GM23338 (cell line): ENCODE results near the gene FHIT. TPM values are rescaled to one million over a fixed set of nuclear protein-coding genes. Genes with fewer than 3 reads are reported as not detected.

Experiments
- ATAC-seq: fragments of 200-7000 bp; cut with Tn5 transposase; 3 replicates; pipeline ENCODE4 v1.9.1; 2020
- DNase-seq: peaks from one replicate; pipeline ENCODE4 v3.0.0-alpha.2; 2015; ENCODE audit warnings: low spot score
- H2AFZ ChIP-seq: fragments of 200-600 bp; sonication (generic); 2 replicates; pipeline ENCODE4 v1.8.0; 2016; ENCODE audit warnings: antibody characterized with exemption, mild to moderate bottlenecking, moderate library complexity
- H3F3A ChIP-seq: fragments of 200-600 bp; sonication (generic); replicated peaks from 2 replicates; pipeline ENCODE4 v1.8.0; 2017; ENCODE audit warnings: antibody characterized with exemption, mixed run types, low read depth
- H3K27ac ChIP-seq: fragments of 200-600 bp; sonication (generic); 2 replicates; pipeline ENCODE4 v1.6.1; 2016; ENCODE audit warnings: low read depth
- H3K27me3 ChIP-seq: fragments of 200-600 bp; sonication (generic); 2 replicates; pipeline ENCODE4 v1.8.0; 2016; ENCODE audit warnings: mild to moderate bottlenecking, mixed run types, moderate library complexity; ENCODE audit not compliant: insufficient read depth
- H3K36me3 ChIP-seq: fragments of 200-600 bp; sonication (generic); 2 replicates; pipeline ENCODE4 v1.8.0; 2016; ENCODE audit warnings: mild to moderate bottlenecking; ENCODE audit not compliant: insufficient read depth
- H3K4me1 ChIP-seq: fragments of 200-600 bp; sonication (generic); 2 replicates; pipeline ENCODE4 v1.8.0; 2016; ENCODE audit warnings: mild to moderate bottlenecking, moderate library complexity; ENCODE audit not compliant: insufficient read depth
- H3K4me2 ChIP-seq: fragments of 200-600 bp; sonication (generic); 2 replicates; pipeline ENCODE4 v1.7.1; 2017; ENCODE audit warnings: mixed run types
- H3K4me3 ChIP-seq: fragments of 200-600 bp; sonication (generic); 2 replicates; pipeline ENCODE4 v1.6.1; 2016; ENCODE audit warnings: mixed run types
- H3K79me2 ChIP-seq: fragments of 200-600 bp; sonication (generic); replicated peaks from 2 replicates; pipeline ENCODE4 v1.8.0; 2017; ENCODE audit warnings: mild to moderate bottlenecking; ENCODE audit not compliant: insufficient read depth
- H3K9me2 ChIP-seq: fragments of 200-600 bp; sonication (generic); 2 replicates; pipeline ENCODE4 v1.8.0; 2017; ENCODE audit not compliant: insufficient read depth
- H4K20me1 ChIP-seq: fragments of 200-600 bp; sonication (generic); replicated peaks from 2 replicates; pipeline ENCODE4 v1.8.0; 2017; ENCODE audit warnings: mild to moderate bottlenecking; ENCODE audit not compliant: insufficient read depth
- H3K27ac Mint-ChIP-seq: 2 replicates; pipeline ENCODE4 v1.8.0; 2020; ENCODE audit warnings: inconsistent platforms, mild to moderate bottlenecking, moderate library complexity, mixed read lengths
- H3K27me3 Mint-ChIP-seq: 3 replicates; pipeline ENCODE4 v1.8.0; 2022; ENCODE audit warnings: low read depth, mild to moderate bottlenecking, moderate library complexity, mixed read lengths, inconsistent platforms; ENCODE audit not compliant: insufficient read depth, poor library complexity
- H3K36me3 Mint-ChIP-seq: 3 replicates; pipeline ENCODE4 v1.8.0; 2021; ENCODE audit warnings: low read depth, mild to moderate bottlenecking, inconsistent platforms, moderate library complexity, mixed read lengths
- H3K4me1 Mint-ChIP-seq: 3 replicates; pipeline ENCODE4 v1.8.0; 2020; ENCODE audit warnings: mild to moderate bottlenecking, inconsistent platforms, mixed read lengths
- H3K4me3 Mint-ChIP-seq: 3 replicates; pipeline ENCODE4 v1.8.0; 2021; ENCODE audit warnings: moderate library complexity, mild to moderate bottlenecking, inconsistent platforms, mixed read lengths
- H3K9me3 Mint-ChIP-seq: 3 replicates; pipeline ENCODE4 v1.8.0; 2020; ENCODE audit warnings: moderate library complexity, mild to moderate bottlenecking, inconsistent platforms, mixed read lengths
- CREB1 ChIP-seq: fragments of 250-450 bp; sonication (Bioruptor Pico); IDR thresholded peaks from 2 replicates; pipeline ENCODE4 v1.5.0; 2020; ENCODE audit warnings: low read depth, mild to moderate bottlenecking, moderate library complexity
- CTCF ChIP-seq, 2 experiments: fragments of 200-600 bp in 1 of 2; sonication (generic) in 1 of 2; conservative IDR thresholded peaks; 2 replicates each; pipeline versions ENCODE4 v1.5.1 to v1.6.1; 2016 to 2017; ENCODE audit warnings: antibody characterized with exemption in 2 of 2, low read depth in 2 of 2, mild to moderate bottlenecking in 2 of 2, moderate library complexity in 1 of 2
- ETS1 ChIP-seq: IDR thresholded peaks from 2 replicates; pipeline ENCODE4 v1.6.1; 2016; ENCODE audit warnings: antibody characterized with exemption
- EZH2 ChIP-seq: fragments of 200-600 bp; sonication (generic); IDR thresholded peaks from one replicate; pipeline ENCODE4 v1.8.0; 2017; ENCODE audit warnings: antibody characterized with exemption, mild to moderate bottlenecking, low read depth; ENCODE audit not compliant: unreplicated experiment
- EZH2phosphoT487 ChIP-seq: fragments of 200-600 bp; sonication (generic); IDR thresholded peaks from one replicate; pipeline ENCODE4 v1.8.1; 2018; ENCODE audit warnings: antibody characterized with exemption; ENCODE audit not compliant: unreplicated experiment
- JUNB ChIP-seq: IDR thresholded peaks from one replicate; pipeline ENCODE4 v1.6.1; 2016; ENCODE audit warnings: antibody characterized with exemption; ENCODE audit not compliant: unreplicated experiment
- NANOG ChIP-seq: IDR thresholded peaks from 2 replicates; pipeline ENCODE4 v1.6.1; 2016; ENCODE audit warnings: antibody characterized with exemption, borderline replicate concordance
- POLR2AphosphoS5 ChIP-seq: IDR thresholded peaks from 2 replicates; pipeline ENCODE4 v1.6.1; 2016; ENCODE audit warnings: antibody characterized with exemption, low read depth
- STAT1 ChIP-seq: IDR thresholded peaks from one replicate; pipeline ENCODE4 v1.6.1; 2016; ENCODE audit warnings: antibody characterized with exemption; ENCODE audit not compliant: unreplicated experiment
- ZNF114 ChIP-seq: fragments of 250-450 bp; sonication (Bioruptor Pico); IDR thresholded peaks from 2 replicates; pipeline ENCODE4 v1.5.0; 2020; ENCODE audit warnings: mild to moderate bottlenecking, moderate library complexity
- ZNF331 ChIP-seq: fragments of 250-450 bp; sonication (Bioruptor Pico); IDR thresholded peaks from 2 replicates; pipeline ENCODE4 v1.5.0; 2020; ENCODE audit warnings: low read depth, mild to moderate bottlenecking, moderate library complexity
- ZNF462 ChIP-seq: fragments of 250-450 bp; sonication (Bioruptor Pico); IDR thresholded peaks from 2 replicates; pipeline ENCODE4 v1.5.0; 2020; ENCODE audit warnings: mild to moderate bottlenecking, moderate library complexity
- polyA plus RNA-seq: library from polyadenylated mRNA; unstranded; fragments of >200 nt; fragmentation: Nextera tagmentation; extraction: Ambion mirVana; gene quantifications from 2 replicates; pipeline ENCODE4 v1.2.1, GENCODE V29; 2016
- total RNA-seq: library from RNA; depleted of rRNA; stranded (reverse); fragments of >200 nt; shearing (Covaris generic); gene quantifications from 2 replicates; pipeline ENCODE4 v1.2.3, GENCODE V29; 2014
- TF ChIP-seq, protein P1 (sequence below): IDR thresholded peaks from one replicate; pipeline ENCODE4 v1.6.1; 2018; ENCODE audit warnings: antibody characterized with exemption; ENCODE audit not compliant: unreplicated experiment

The FHIT gene
- total and polyA plus RNA-seq, 2 experiments from 2014 or later = 3.0 to 8.3 TPM

DNA sequence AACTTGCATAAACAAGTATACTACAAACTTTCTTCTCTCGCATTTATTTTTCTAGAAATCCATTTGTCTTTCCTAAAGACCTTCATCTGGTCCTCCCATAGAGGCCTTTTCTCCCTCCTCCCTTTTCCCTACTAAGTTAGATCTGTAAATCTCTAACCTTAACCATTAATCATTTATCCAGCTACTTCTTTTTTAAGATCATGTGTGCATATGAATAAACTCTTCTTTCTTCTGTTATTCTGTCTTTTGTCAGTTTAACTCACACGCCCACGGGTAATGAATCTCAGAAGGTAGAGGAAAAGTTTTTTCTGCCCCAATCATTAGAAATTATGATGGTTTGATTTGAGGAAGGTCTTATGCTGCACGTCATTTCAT is 48.7 kb upstream of the FHIT start:
- H3K36me3 ChIP-seq = no peaks in the 10 kb centered on the region
- Mint-ChIP-seq H3K4me3 (no peak overlapping the region), H3K27me3 (no peaks in the 10 kb centered on the region), H3K9me3 (no peaks in the 10 kb centered on the region), H3K27ac (no peak overlapping the region), H3K36me3 (no peaks in the 10 kb centered on the region), H3K4me1 (peaks cover 6% of the 10 kb centered on the region; the same call in 2 of the 3 replicates)
- H2AFZ ChIP-seq = no peak overlapping the region
- TF ChIP-seq CREB1 (CRISPR knock-in tag) (no peak), ZNF114 (CRISPR knock-in tag) (no peak), POLR2AphosphoS5 (no peak), CTCF (conservative IDR thresholded peaks at IDR 0.05; ENCODE audit: low read depth in 2 of 2) (no peak), ETS1 (no peak), EZH2phosphoT487 (no peak), EZH2 (no peak), ZNF462 (CRISPR knock-in tag) (no peak), JUNB (no peak), NANOG (no peak), STAT1 (no peak), ZNF331 (CRISPR knock-in tag) (no peak)
- TF ChIP-seq, protein P1, sequence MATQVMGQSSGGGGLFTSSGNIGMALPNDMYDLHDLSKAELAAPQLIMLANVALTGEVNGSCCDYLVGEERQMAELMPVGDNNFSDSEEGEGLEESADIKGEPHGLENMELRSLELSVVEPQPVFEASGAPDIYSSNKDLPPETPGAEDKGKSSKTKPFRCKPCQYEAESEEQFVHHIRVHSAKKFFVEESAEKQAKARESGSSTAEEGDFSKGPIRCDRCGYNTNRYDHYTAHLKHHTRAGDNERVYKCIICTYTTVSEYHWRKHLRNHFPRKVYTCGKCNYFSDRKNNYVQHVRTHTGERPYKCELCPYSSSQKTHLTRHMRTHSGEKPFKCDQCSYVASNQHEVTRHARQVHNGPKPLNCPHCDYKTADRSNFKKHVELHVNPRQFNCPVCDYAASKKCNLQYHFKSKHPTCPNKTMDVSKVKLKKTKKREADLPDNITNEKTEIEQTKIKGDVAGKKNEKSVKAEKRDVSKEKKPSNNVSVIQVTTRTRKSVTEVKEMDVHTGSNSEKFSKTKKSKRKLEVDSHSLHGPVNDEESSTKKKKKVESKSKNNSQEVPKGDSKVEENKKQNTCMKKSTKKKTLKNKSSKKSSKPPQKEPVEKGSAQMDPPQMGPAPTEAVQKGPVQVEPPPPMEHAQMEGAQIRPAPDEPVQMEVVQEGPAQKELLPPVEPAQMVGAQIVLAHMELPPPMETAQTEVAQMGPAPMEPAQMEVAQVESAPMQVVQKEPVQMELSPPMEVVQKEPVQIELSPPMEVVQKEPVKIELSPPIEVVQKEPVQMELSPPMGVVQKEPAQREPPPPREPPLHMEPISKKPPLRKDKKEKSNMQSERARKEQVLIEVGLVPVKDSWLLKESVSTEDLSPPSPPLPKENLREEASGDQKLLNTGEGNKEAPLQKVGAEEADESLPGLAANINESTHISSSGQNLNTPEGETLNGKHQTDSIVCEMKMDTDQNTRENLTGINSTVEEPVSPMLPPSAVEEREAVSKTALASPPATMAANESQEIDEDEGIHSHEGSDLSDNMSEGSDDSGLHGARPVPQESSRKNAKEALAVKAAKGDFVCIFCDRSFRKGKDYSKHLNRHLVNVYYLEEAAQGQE = no peak
- H3F3A ChIP-seq = no peaks in the 10 kb centered on the region
- no peak overlapping the region for H3K4me3 ChIP-seq
- no peak for ATAC-seq
- H3K27me3 ChIP-seq = no peaks in the 10 kb centered on the region
- H3K4me1 ChIP-seq = peaks cover 8% of the 10 kb centered on the region; the same call in 1 of the 2 replicates
- H4K20me1 ChIP-seq = no peaks in the 10 kb centered on the region
- no peak overlapping the region for H3K4me2 ChIP-seq
- no peak for DNase-seq
- H3K79me2 ChIP-seq = no peaks in the 10 kb centered on the region
- H3K9me2 ChIP-seq = no peaks in the 10 kb centered on the region
- no peak overlapping the region for H3K27ac ChIP-seq
